ENCODE data around the gene SELPLG. TPM values are rescaled to one million over a fixed set of nuclear protein-coding genes. Genes with fewer than 3 reads are reported as not detected.

SELPLG gene
- total and polyA plus RNA-seq, 2 of the 4 experiments (the other 2 are of a cell fraction), result 3.2 to 10.8 TPM

DNA sequence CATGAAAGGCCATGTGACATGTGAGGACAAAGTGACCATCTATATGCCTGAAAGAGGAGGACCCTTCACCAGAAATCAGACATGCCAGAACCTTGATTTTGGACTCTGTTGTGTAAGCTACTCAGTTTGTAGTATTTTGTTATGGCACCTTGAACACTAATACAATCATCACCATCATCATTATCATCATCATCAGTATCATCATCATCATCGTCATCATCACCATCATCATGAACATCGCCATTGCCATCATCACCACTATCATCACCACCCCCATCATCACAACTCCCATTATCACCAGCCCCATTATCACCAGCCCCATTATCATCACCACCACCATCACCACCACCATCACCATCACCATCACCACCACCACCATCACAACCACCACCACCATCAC lies 55.4 kb downstream of the SELPLG start:
- no peak for ATAC-seq (ENCODE audit: low read depth)
- CTCF ChIA-PET, result no interaction called here
- peak overlapping the region; percentile 91 for H2BK15ac ChIP-seq (ENCODE audit: low read depth, low read length)
- dilution Hi-C loops (cut with HindIII; ENCODE audit: low sequenced_read_pairs, unreplicated experiment), result no loop called here
- H3K56ac ChIP-seq (ENCODE audit: extremely low read depth, insufficient read depth, low read length), result peak overlapping the region; percentile 16; the same call in 1 of the 2 replicates
- H3K9me3 ChIP-seq (ENCODE audit: control insufficient read depth, insufficient read depth, low read length), result no peaks in the 10 kb centered on the region
- no peak overlapping the region; the same call in 1 of the 2 replicates for H3K4ac ChIP-seq (ENCODE audit: low read depth, low read length)
- H2BK20ac ChIP-seq (ENCODE audit: low read depth, low read length), result 0 out of 2 replicates have a peak overlapping the region, but pooled peaks have one; percentile 32
- H2AFZ ChIP-seq (replicated peaks; ENCODE audit: low read length, poor library complexity), result no peak overlapping the region
- peak overlapping the region; percentile 32 for H4K91ac ChIP-seq (ENCODE audit: insufficient read depth, low read depth, low read length)
- no peak overlapping the region for H3K18ac ChIP-seq (ENCODE audit: low read depth, low read length)
- H4K20me1 ChIP-seq (ENCODE audit: insufficient read depth, low read length), result no peaks in the 10 kb centered on the region
- WGBS, 2 experiments (ENCODE audit: extremely low coverage in 2 of 2, insufficient read length in 1 of 2), result 77% methylated on average over 2 of the region's 2 CpGs; no CpG with 5 or more reads in 1 of the 2 experiments
- peak overlapping the region; percentile 58 for H2AK5ac ChIP-seq (ENCODE audit: low read depth, low read length)
- H3K9ac ChIP-seq (ENCODE audit: low read depth, low read length), result no peak overlapping the region
- in situ Hi-C loops (cut with MboI; ENCODE audit: low sequenced_read_pairs), result no loop called here
- H3K4me3 ChIP-seq (ENCODE audit: insufficient read depth, low read depth, low read length), result no peak overlapping the region
- no peak overlapping the region for H3K4me2 ChIP-seq (ENCODE audit: low read depth, low read length)
- no peak overlapping the region for H4K8ac ChIP-seq (ENCODE audit: low read depth in 2 of 2, low read length in 2 of 2)
- H4K5ac ChIP-seq (ENCODE audit: low read depth, low read length), result no peak overlapping the region
- no peak overlapping the region for H2BK5ac ChIP-seq (ENCODE audit: low read depth, low read length, poor library complexity, severe bottlenecking)
- H3K9me1 ChIP-seq (ENCODE audit: insufficient read depth, low read length), result no peaks in the 10 kb centered on the region; the same call in none of the 2 replicates
- intact Hi-C loops (cut with micrococcal nuclease), result no loop called here
- no peak for DNase-seq
- no peaks in the 10 kb centered on the region for H3K27me3 ChIP-seq (ENCODE audit: control insufficient read depth, insufficient read depth, low read length)
- POLR2A ChIA-PET (ENCODE audit: unreplicated experiment), result no interaction called here
- TF ChIP-seq NFE2L2 (IDR thresholded peaks at IDR 0.05; ENCODE audit: low read depth, low read length) (no peak), BHLHE40 (IDR thresholded peaks at IDR 0.05; ENCODE audit: low read depth, low read length) (no peak), MAZ (IDR thresholded peaks at IDR 0.05; ENCODE audit: borderline replicate concordance, low read depth, low read length) (no peak), SMC3 (IDR thresholded peaks at IDR 0.05; ENCODE audit: low read depth, low read length) (no peak), RCOR1 (IDR thresholded peaks at IDR 0.05; ENCODE audit: insufficient replicate concordance, low read length) (no peak), RAD21 (IDR thresholded peaks at IDR 0.05; ENCODE audit: low read length) (no peak), RFX5 (IDR thresholded peaks at IDR 0.05; ENCODE audit: low read depth, low read length) (no peak), CEBPB (IDR thresholded peaks at IDR 0.05; ENCODE audit: low read depth, low read length) (no peak), POLR2A (IDR thresholded peaks at IDR 0.05; ENCODE audit: low read depth, low read length) (no peak), MXI1 (IDR thresholded peaks at IDR 0.05; ENCODE audit: borderline replicate concordance, low read depth, low read length) (no peak), CHD1 (IDR thresholded peaks at IDR 0.05; ENCODE audit: low read depth, low read length) (no peak), MAFK (IDR thresholded peaks at IDR 0.05; ENCODE audit: low read depth, low read length) (no peak), FOS (IDR thresholded peaks at IDR 0.05; ENCODE audit: low read depth, low read length) (no peak)
- TF ChIP-seq, protein P1, sequence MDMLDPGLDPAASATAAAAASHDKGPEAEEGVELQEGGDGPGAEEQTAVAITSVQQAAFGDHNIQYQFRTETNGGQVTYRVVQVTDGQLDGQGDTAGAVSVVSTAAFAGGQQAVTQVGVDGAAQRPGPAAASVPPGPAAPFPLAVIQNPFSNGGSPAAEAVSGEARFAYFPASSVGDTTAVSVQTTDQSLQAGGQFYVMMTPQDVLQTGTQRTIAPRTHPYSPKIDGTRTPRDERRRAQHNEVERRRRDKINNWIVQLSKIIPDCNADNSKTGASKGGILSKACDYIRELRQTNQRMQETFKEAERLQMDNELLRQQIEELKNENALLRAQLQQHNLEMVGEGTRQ (IDR thresholded peaks at IDR 0.05; ENCODE audit: low read depth, low read length), result no peak
- TF ChIP-seq, protein P2, sequence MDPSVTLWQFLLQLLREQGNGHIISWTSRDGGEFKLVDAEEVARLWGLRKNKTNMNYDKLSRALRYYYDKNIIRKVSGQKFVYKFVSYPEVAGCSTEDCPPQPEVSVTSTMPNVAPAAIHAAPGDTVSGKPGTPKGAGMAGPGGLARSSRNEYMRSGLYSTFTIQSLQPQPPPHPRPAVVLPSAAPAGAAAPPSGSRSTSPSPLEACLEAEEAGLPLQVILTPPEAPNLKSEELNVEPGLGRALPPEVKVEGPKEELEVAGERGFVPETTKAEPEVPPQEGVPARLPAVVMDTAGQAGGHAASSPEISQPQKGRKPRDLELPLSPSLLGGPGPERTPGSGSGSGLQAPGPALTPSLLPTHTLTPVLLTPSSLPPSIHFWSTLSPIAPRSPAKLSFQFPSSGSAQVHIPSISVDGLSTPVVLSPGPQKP (IDR thresholded peaks at IDR 0.05; ENCODE audit: borderline replicate concordance, low read depth, low read length), result no peak
- TF ChIP-seq, protein P3, sequence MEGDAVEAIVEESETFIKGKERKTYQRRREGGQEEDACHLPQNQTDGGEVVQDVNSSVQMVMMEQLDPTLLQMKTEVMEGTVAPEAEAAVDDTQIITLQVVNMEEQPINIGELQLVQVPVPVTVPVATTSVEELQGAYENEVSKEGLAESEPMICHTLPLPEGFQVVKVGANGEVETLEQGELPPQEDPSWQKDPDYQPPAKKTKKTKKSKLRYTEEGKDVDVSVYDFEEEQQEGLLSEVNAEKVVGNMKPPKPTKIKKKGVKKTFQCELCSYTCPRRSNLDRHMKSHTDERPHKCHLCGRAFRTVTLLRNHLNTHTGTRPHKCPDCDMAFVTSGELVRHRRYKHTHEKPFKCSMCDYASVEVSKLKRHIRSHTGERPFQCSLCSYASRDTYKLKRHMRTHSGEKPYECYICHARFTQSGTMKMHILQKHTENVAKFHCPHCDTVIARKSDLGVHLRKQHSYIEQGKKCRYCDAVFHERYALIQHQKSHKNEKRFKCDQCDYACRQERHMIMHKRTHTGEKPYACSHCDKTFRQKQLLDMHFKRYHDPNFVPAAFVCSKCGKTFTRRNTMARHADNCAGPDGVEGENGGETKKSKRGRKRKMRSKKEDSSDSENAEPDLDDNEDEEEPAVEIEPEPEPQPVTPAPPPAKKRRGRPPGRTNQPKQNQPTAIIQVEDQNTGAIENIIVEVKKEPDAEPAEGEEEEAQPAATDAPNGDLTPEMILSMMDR (conservative IDR thresholded peaks at IDR 0.05; ENCODE audit: low read depth, low read length), result no peak
- no peaks in the 10 kb centered on the region for H3K36me3 ChIP-seq (ENCODE audit: control insufficient read depth, insufficient read depth, low read length)
- H3K14ac ChIP-seq (replicated peaks; ENCODE audit: low read depth, low read length), result no peak overlapping the region
- no peak overlapping the region for H2BK120ac ChIP-seq (ENCODE audit: low read depth, low read length)
- no TSS peak for BruUV-seq (replicated peaks)
- H2AK9ac ChIP-seq (replicated peaks; ENCODE audit: low read depth, low read length, poor library complexity), result no peak overlapping the region
- H3K79me1 ChIP-seq (ENCODE audit: low read depth in 1 of 2, low read length in 2 of 2), result no peaks in the 10 kb centered on the region
- H3K23ac ChIP-seq (ENCODE audit: low read depth, low read length), result no peak overlapping the region
- H3K4me1 ChIP-seq (ENCODE audit: control insufficient read depth, insufficient read depth, low read length), result peaks cover 2% of the 10 kb centered on the region; the same call in 1 of the 2 replicates
- no peak overlapping the region for H3K27ac ChIP-seq (ENCODE audit: insufficient read depth, low read length)

Data from IMR-90 (cell line).